Ascending aorta (tissue), 2 donors: ENCODE measurements around the gene CDCP1. TPM values are rescaled to one million over a fixed set of nuclear protein-coding genes. Genes with fewer than 3 reads are reported as not detected.
"Not testable (repeated sequence)": the region's sequence is repeated elsewhere in the genome, so short reads cannot be mapped to it uniquely, and the experiment has no call there.

ENCODE experiments used
- DNase-seq, 2 donors: peaks; one replicate each; pipeline ENCODE4 v3.0.0-alpha.2; 2019; ENCODE audit warnings: low spot score in 2 of 2
- H3K27ac ChIP-seq, 2 donors: fragments of 200-600 bp; sonication (generic); one replicate each; pipeline ENCODE4 v1.5.1; 2016 to 2017; ENCODE audit warnings: mild to moderate bottlenecking in 1 of 2
- H3K27me3 ChIP-seq: fragments of 200-600 bp; sonication (generic); one replicate; pipeline ENCODE4 v1.5.1; 2017
- H3K36me3 ChIP-seq, 2 donors: fragments of 200-600 bp; sonication (generic); one replicate each; pipeline ENCODE4 v1.5.1; 2016
- H3K4me1 ChIP-seq, 2 donors: fragments of 200-600 bp; sonication (generic); one replicate each; pipeline ENCODE4 v1.5.1; 2016 to 2017; ENCODE audit warnings: mild to moderate bottlenecking in 1 of 2
- H3K4me3 ChIP-seq, 2 donors: fragments of 200-600 bp; sonication (generic); one replicate each; pipeline ENCODE4 v1.5.1; 2016 to 2017; ENCODE audit warnings: mild to moderate bottlenecking in 1 of 2
- H3K9me3 ChIP-seq, 2 donors: fragments of 200-600 bp; sonication (generic); one replicate each; pipeline ENCODE4 v1.5.1; 2016
- intact Hi-C: fragments of 100-400 bp; cut with DNase I; formaldehyde crosslinking; loops from one replicate; pipeline ENCODE4 v1.15.1; 2023
- total RNA-seq: library from RNA; depleted of rRNA; stranded (reverse); fragments of >200 nt; gene quantifications from one replicate; pipeline ENCODE4 v1.1.0, GENCODE V29; 2016
- TF ChIP-seq, protein P1 (sequence below), 3 experiments: fragments of 200-600 bp in 2 of 3; fragments of 450-650 bp in 1 of 3; sonication (generic) in 2 of 3; IDR thresholded peaks; one replicate each; pipeline ENCODE4 v1.5.1; 2016 to 2019; ENCODE audit warnings: antibody characterized with exemption in 3 of 3, mild to moderate bottlenecking in 1 of 3, moderate library complexity in 1 of 3

CDCP1 gene
- total RNA-seq, 1 donor from 2014 or later = 3.0 TPM

DNA sequence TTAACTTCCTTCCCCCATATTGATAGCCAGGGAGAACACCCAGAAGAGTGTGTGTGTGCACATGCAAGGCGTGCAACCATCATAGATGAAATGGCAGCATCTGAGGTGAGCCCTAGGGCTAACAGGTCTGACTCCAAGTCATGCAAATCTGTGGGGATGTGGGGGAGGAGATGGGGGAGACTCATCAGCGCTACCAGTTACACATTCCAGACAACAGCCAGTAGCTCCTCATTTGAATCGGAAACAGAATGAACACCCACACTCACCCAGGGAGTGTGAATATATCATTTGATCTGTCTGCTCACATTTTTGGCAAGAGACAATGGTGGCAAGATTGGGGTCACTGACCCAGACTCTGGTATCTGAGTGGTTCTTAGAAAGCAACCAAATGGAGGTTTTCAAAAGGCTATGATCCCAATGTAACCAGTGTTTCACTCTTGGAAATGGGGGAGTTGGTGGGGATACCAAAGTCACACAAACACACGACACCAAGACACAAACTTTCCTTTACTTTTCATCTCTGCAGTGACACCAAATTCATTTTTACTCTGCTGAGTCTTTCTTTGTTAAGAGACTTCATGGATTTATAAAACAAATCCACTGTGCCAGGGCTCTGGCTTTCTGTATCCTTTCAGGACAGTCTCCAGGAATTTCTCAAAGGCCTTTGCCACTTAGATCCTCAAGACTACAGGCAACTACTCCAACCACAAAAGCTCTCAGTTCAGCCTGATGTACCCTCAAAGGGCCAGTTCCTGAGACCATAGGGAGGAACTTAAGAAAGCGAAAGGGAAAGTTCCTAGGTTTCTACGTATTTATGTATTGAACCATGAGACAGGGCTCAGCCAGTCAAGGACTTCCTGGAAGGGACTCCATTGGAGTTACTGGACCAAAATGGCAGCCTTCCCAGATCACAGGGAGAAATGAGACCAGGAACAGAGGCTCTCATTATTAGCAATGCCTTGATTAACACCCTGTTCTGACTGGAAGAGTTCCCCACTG lies 2.2 kb downstream of the CDCP1 start:
- Histone ChIP-seq H3K4me3 (no peak overlapping the region), H3K4me1 (peaks cover 0 to 2% of the 10 kb centered on the region in 2 donors), H3K27me3 (no peaks in the 10 kb centered on the region), H3K27ac (no peak overlapping the region), H3K36me3 (no peaks in the 10 kb centered on the region), H3K9me3 (no peaks in the 10 kb centered on the region)
- TF ChIP-seq, protein P1, sequence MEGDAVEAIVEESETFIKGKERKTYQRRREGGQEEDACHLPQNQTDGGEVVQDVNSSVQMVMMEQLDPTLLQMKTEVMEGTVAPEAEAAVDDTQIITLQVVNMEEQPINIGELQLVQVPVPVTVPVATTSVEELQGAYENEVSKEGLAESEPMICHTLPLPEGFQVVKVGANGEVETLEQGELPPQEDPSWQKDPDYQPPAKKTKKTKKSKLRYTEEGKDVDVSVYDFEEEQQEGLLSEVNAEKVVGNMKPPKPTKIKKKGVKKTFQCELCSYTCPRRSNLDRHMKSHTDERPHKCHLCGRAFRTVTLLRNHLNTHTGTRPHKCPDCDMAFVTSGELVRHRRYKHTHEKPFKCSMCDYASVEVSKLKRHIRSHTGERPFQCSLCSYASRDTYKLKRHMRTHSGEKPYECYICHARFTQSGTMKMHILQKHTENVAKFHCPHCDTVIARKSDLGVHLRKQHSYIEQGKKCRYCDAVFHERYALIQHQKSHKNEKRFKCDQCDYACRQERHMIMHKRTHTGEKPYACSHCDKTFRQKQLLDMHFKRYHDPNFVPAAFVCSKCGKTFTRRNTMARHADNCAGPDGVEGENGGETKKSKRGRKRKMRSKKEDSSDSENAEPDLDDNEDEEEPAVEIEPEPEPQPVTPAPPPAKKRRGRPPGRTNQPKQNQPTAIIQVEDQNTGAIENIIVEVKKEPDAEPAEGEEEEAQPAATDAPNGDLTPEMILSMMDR (IDR thresholded peaks at IDR 0.05) = no peak
- DNase-seq = no peak
- intact Hi-C loops = no loop called here

DNA sequence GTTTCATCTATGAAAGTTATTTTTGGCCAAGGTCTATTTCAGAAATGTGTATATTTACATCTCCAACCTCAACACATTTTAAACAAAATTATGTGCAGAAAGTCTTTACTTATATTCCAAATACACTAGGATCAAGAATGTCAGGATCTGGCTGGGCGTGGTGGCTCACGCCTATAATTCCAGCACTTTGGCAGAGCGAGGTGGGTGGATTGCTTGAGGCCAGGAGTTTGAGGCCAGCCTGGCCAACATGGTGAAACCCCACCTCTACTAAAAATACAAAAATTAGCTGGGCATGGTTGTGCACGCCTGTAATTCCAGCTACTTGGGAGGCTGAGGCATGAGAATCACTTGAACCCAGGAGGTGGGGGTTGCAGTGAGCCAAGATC lies 5.4 kb downstream of the CDCP1 start:
- H3K36me3 ChIP-seq, H3K9me3 ChIP-seq, H3K27ac ChIP-seq, H3K4me1 ChIP-seq, DNase-seq, H3K27me3 ChIP-seq, H3K4me3 ChIP-seq, intact Hi-C loops: not testable (repeated sequence)

DNA sequence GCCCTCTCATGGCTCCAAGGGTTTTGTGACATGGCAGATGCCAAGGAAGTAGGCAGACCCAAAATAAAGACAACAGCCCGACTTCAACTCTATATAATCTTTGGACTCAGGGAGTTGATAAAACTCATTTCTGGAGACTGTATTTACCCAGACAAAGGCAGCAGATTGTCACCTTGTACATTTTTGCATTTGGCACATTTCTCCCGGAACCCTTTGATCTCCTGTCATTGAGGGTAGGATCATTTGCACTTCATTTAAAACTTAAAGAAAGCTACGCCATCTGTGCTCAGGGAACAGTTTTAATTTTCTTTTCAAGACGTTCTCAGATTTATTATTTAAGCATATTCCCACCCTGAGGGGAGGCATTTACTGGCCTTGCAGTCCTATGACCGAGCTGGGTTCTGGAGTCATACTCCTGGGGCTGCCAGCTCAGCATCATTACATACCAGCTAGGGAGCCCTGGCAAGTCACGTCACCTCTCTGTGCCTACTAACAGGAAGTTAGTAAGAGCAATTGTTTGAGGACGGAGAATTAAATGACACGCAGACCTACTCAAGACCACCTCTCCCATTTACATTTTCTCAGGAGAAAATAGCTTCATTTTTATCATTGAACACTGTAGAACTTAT lies 5.9 kb downstream of the CDCP1 start:
- intact Hi-C loops = no loop called here
- Histone ChIP-seq H3K27ac (no peak overlapping the region), H3K4me1 (no peaks in the 10 kb centered on the region), H3K9me3 (no peaks in the 10 kb centered on the region), H3K4me3 (no peak overlapping the region), H3K36me3 (no peaks in the 10 kb centered on the region), H3K27me3 (no peaks in the 10 kb centered on the region)
- peak in 1 of 2 donors; percentile 57 for DNase-seq
- TF ChIP-seq, protein P1 (IDR thresholded peaks at IDR 0.05) = no peak

DNA sequence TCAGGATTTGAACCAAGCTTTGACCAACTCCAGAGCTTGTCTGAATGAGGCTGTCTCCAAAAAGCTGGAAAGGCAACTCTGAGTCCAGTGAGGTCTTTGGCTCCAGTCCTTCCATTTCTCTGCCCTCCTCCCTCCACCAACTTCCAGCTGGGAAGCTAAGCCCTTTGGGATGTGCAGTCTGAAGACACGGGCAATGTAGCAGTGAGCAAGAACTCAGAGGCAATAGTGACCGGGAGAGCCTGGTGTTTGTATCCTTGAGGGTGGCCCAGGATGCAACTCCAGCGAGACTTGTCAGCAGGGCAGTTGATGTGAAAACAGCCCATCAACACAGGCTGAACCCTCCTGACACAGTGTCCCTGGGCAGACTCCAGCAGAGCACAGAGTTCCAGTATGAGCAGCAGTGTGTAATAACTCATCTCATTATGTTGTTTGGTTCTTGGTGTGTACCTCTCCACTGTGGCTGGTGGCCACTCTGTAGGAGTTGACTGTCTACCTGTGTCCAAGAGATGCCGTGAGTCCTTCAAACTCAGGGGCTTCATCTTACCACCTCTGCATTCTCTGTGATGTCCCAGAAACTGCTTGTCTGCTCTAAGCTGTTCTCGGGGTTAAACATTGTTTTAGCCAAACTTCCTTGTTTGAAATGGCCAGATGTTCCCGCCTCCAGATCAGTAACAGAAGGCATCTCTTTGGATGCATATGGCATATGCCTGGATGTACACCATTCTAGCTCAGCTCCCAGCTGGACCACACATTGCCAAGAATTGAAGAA lies 6.6 kb downstream of the CDCP1 start:
- Histone ChIP-seq H3K4me3 (no peak overlapping the region), H3K27me3 (no peaks in the 10 kb centered on the region), H3K9me3 (no peaks in the 10 kb centered on the region), H3K36me3 (no peaks in the 10 kb centered on the region), H3K4me1 (no peaks in the 10 kb centered on the region), H3K27ac (no peak overlapping the region)
- TF ChIP-seq, protein P1 (IDR thresholded peaks at IDR 0.05) = no peak
- DNase-seq = no peak
- intact Hi-C loops = no loop called here

DNA sequence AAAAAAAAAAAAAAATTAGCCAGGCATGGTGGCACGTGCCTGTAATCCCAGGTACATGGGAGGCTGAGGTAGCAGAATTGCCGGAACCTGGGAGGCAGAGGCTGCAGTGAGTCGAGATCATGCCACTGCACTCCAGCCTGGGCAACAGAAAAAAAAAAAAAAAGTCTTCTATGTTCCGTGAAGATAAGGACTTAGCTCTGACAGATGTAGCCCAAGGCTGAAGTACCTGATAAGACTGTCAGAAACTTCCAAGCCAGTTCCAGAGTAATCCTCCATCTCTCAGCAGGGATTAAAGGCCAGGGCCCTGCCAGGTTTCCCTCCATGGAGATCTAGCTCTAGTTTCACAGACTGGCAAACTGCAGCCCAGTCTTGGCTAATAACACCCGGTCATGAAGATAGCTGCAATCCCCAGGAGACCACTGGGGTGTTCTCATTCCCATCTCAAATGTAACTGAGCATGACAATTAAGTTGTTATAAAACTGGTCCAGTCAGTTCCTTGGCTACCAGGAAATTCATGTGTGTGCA lies 8.5 kb downstream of the CDCP1 start:
- Histone ChIP-seq H3K9me3 (no peaks in the 10 kb centered on the region), H3K4me3 (no peak overlapping the region), H3K27me3 (no peaks in the 10 kb centered on the region), H3K36me3 (no peaks in the 10 kb centered on the region), H3K27ac (no peak overlapping the region), H3K4me1 (no peaks in the 10 kb centered on the region)
- TF ChIP-seq, protein P1 (IDR thresholded peaks at IDR 0.05) = no peak
- no peak for DNase-seq
- intact Hi-C loops = no loop called here
